NCI-H774 (cell line): ENCODE data around the gene PDIK1L.

ENCODE experiments used
- DNase-seq: peaks from one replicate; lab custom pipeline; 2025; lab: John Stamatoyannopoulos, UW

Gene PDIK1L

GRCh38 chr1:26111530-26112406, at the start of gene PDIK1L:
PDIK1L (plus strand) TSS chr1:26111824; CDS start chr1:26114309, 2,485 bp downstream.
- DNase-seq, result peak; percentile 79

GRCh38 chr1:26064553-26064952, 47.1 kb upstream of the PDIK1L start:
- no peak for DNase-seq

- DNase-seq, result no peak
Observed at GRCh38 chr1:26066160-26066559, 45.5 kb upstream of the PDIK1L start.

GRCh38 chr1:26066857-26067256, 44.8 kb upstream of the PDIK1L start:
- DNase-seq, result no peak

GRCh38 chr1:26067432-26067911, 44.2 kb upstream of the PDIK1L start, which contains the start of gene TRIM63:
TRIM63 (minus strand) TSS chr1:26067630; CDS start chr1:26067494, 136 bp downstream.
- no peak for DNase-seq

- DNase-seq, result no peak
Observed at GRCh38 chr1:26069941-26070295, 41.7 kb upstream of the PDIK1L start.

GRCh38 chr1:26070296-26070962, 41.2 kb upstream of the PDIK1L start:
- no peak for DNase-seq

GRCh38 chr1:26070963-26071342, 40.7 kb upstream of the PDIK1L start:
- no peak for DNase-seq

GRCh38 chr1:26072305-26072704, 39.3 kb upstream of the PDIK1L start:
- no peak for DNase-seq

- no peak for DNase-seq
Observed at GRCh38 chr1:26075421-26076144, 36.0 kb upstream of the PDIK1L start.

- no peak for DNase-seq
Observed at GRCh38 chr1:26077524-26077923, 34.1 kb upstream of the PDIK1L start.

GRCh38 chr1:26078286-26079177, 33.1 kb upstream of the PDIK1L start:
- DNase-seq, result no peak

- no peak for DNase-seq
Observed at GRCh38 chr1:26079178-26079563, 32.5 kb upstream of the PDIK1L start.

- DNase-seq, result no peak
Observed at GRCh38 chr1:26079960-26080814, 31.4 kb upstream of the PDIK1L start.

GRCh38 chr1:26081267-26082019, 30.2 kb upstream of the PDIK1L start:
- DNase-seq, result no peak

GRCh38 chr1:26082020-26082350, 29.6 kb upstream of the PDIK1L start:
- no peak for DNase-seq

GRCh38 chr1:26083208-26083607, 28.4 kb upstream of the PDIK1L start:
- DNase-seq, result no peak

GRCh38 chr1:26084091-26084561, 27.5 kb upstream of the PDIK1L start:
- no peak for DNase-seq

GRCh38 chr1:26084844-26085243, 26.8 kb upstream of the PDIK1L start:
- no peak for DNase-seq

GRCh38 chr1:26089125-26089524, 22.5 kb upstream of the PDIK1L start:
- DNase-seq, result no peak
